GM23248 (cell line): ENCODE data around the gene TMEM163. TPM values are rescaled to one million over a fixed set of nuclear protein-coding genes. Genes with fewer than 3 reads are reported as not detected.

Experiments
- DNase-seq: peaks from one replicate; pipeline ENCODE4 v3.0.0-alpha.2; 2015
- H2AFZ ChIP-seq: fragments of 200-600 bp; sonication (generic); 2 replicates; pipeline ENCODE4 v1.6.1; 2016; ENCODE audit warnings: antibody characterized with exemption
- H3F3A ChIP-seq: fragments of 200-600 bp; sonication (generic); 2 replicates; pipeline ENCODE4 v1.6.1; 2016; ENCODE audit warnings: mild to moderate bottlenecking, antibody characterized with exemption, mixed run types; ENCODE audit not compliant: insufficient read depth
- H3K27ac ChIP-seq: fragments of 200-600 bp; sonication (generic); 2 replicates; pipeline ENCODE4 v1.5.1; 2016; ENCODE audit warnings: mild to moderate bottlenecking
- H3K27me3 ChIP-seq: fragments of 200-600 bp; sonication (generic); replicated peaks from 2 replicates; pipeline ENCODE4 v1.6.1; 2016; ENCODE audit warnings: mild to moderate bottlenecking; ENCODE audit not compliant: insufficient read depth
- H3K36me3 ChIP-seq: fragments of 200-600 bp; sonication (generic); 2 replicates; pipeline ENCODE4 v1.6.1; 2016; ENCODE audit warnings: low read depth, mild to moderate bottlenecking
- H3K4me1 ChIP-seq: fragments of 200-600 bp; sonication (generic); 2 replicates; pipeline ENCODE4 v1.6.1; 2016; ENCODE audit warnings: mild to moderate bottlenecking; ENCODE audit not compliant: insufficient read depth
- H3K4me2 ChIP-seq: fragments of 200-600 bp; sonication (generic); one replicate; pipeline ENCODE4 v1.6.1; 2016; ENCODE audit warnings: mild to moderate bottlenecking; ENCODE audit not compliant: unreplicated experiment
- H3K4me3 ChIP-seq: fragments of 200-600 bp; sonication (generic); 2 replicates; pipeline ENCODE4 v1.5.1; 2016; ENCODE audit warnings: mild to moderate bottlenecking
- H3K79me2 ChIP-seq: fragments of 200-600 bp; sonication (generic); 2 replicates; pipeline ENCODE4 v1.6.1; 2016; ENCODE audit warnings: mild to moderate bottlenecking; ENCODE audit not compliant: insufficient read depth
- H3K9ac ChIP-seq: fragments of 200-600 bp; sonication (generic); 2 replicates; pipeline ENCODE4 v1.6.1; 2016; ENCODE audit warnings: mild to moderate bottlenecking
- H3K9me2 ChIP-seq: fragments of 200-600 bp; sonication (generic); 2 replicates; pipeline ENCODE4 v1.6.1; 2016; ENCODE audit warnings: mixed run types, mild to moderate bottlenecking, moderate library complexity; ENCODE audit not compliant: insufficient read depth
- H3K9me3 ChIP-seq: fragments of 200-600 bp; sonication (generic); one replicate; pipeline ENCODE4 v1.6.1; 2017; ENCODE audit warnings: low read depth
- H4K20me1 ChIP-seq: fragments of 200-600 bp; sonication (generic); 2 replicates; pipeline ENCODE4 v1.6.0; 2016; ENCODE audit not compliant: insufficient read depth
- EZH2 ChIP-seq: fragments of 200-600 bp; sonication (generic); IDR thresholded peaks from 2 replicates; pipeline ENCODE4 v1.6.1; 2018; ENCODE audit warnings: antibody characterized with exemption, mild to moderate bottlenecking; ENCODE audit not compliant: insufficient read depth, poor library complexity, severe bottlenecking
- EZH2phosphoT487 ChIP-seq: fragments of 200-600 bp; sonication (generic); IDR thresholded peaks from 2 replicates; pipeline ENCODE4 v1.6.1; 2018; ENCODE audit warnings: antibody characterized with exemption, moderate library complexity, mild to moderate bottlenecking, low read depth; ENCODE audit not compliant: insufficient read depth
- WGBS, 2 experiments: methylation state at CpG; one replicate each; pipeline ENCODE4 v1.1.6; 2015 to 2017; ENCODE audit warnings: low lambda C conversion rate in 2 of 2, low coverage in 1 of 2; ENCODE audit errors: missing lambda C conversion rate in 2 of 2; 5-methylcytosine and 5-hydroxymethylcytosine counted together
- in situ Hi-C: fragments of 300-500 bp; cut with MboI; formaldehyde crosslinking; loops from 2 replicates; pipeline ENCODE4 v1.15.0; 2020
- polyA plus RNA-seq: library from polyadenylated mRNA; unstranded; fragments of >200 nt; fragmentation: Nextera tagmentation; extraction: Ambion mirVana; gene quantifications from 2 replicates; pipeline ENCODE4 v1.2.1, GENCODE V29; 2016
- total RNA-seq: library from RNA; depleted of rRNA; stranded (reverse); fragments of >200 nt; shearing (Covaris generic); gene quantifications from 2 replicates; pipeline ENCODE4 v1.2.3, GENCODE V29; 2014

The TMEM163 gene
- total and polyA plus RNA-seq, 2 experiments from 2014 or later, result not detected

- TF ChIP-seq EZH2phosphoT487 (no peak), EZH2 (no peak)
- Histone ChIP-seq H3K9me2 (no peaks in the 10 kb centered on the region), H3K4me3 (no peak overlapping the region), H3F3A (peaks cover 39% of the 10 kb centered on the region), H3K27me3 (no peaks in the 10 kb centered on the region), H3K79me2 (no peaks in the 10 kb centered on the region), H3K9me3 (no peaks in the 10 kb centered on the region), H3K9ac (no peak overlapping the region), H3K4me1 (peaks cover 46% of the 10 kb centered on the region), H3K4me2 (no peak overlapping the region), H2AFZ (no peak overlapping the region), H3K27ac (no peak overlapping the region), H4K20me1 (no peaks in the 10 kb centered on the region), H3K36me3 (no peaks in the 10 kb centered on the region)
- peak; percentile 13 for DNase-seq
- 59 to 68% methylated on average over 5 of the region's 5 CpGs for WGBS, 2 experiments
- in situ Hi-C loops, result loop anchor here (5.0 to 25.0 kb wide), 2 partner anchors 294 to 524 kb away; no protein-coding TSS in a partner anchor
Observed at GRCh38 chr2:134410831-134411231, 308.0 kb downstream of the TMEM163 start.

GRCh38 chr2:134410006-134410405, 308.8 kb downstream of the TMEM163 start:
- no peak for DNase-seq
- TF ChIP-seq EZH2 (no peak), EZH2phosphoT487 (no peak)
- in situ Hi-C loops, result loop anchor here (5.0 to 25.0 kb wide), 2 partner anchors 293 to 523 kb away; no protein-coding TSS in a partner anchor

GRCh38 chr2:134408791-134409190, 310.0 kb downstream of the TMEM163 start:
- in situ Hi-C loops, result loop anchor here (25.0 kb wide), 1 partner anchor 521 kb away; no protein-coding TSS in a partner anchor
- H3K4me1 ChIP-seq, result peaks cover 57% of the 10 kb centered on the region

More at GRCh38 chr2:134410006-134410405, 308.8 kb downstream of the TMEM163 start:
- H3K27me3 ChIP-seq, result no peaks in the 10 kb centered on the region
- no peak overlapping the region for H3K4me3 ChIP-seq
- H3K4me2 ChIP-seq, result no peak overlapping the region
- no peaks in the 10 kb centered on the region for H3K9me3 ChIP-seq
- no peaks in the 10 kb centered on the region for H3K9me2 ChIP-seq
- no peaks in the 10 kb centered on the region for H4K20me1 ChIP-seq
- no peak overlapping the region for H2AFZ ChIP-seq
- H3K4me1 ChIP-seq, result peaks cover 54% of the 10 kb centered on the region
- WGBS, 2 experiments, result 98 to 100% methylated on average over 2 of the region's 2 CpGs
- H3K9ac ChIP-seq, result no peak overlapping the region
- no peaks in the 10 kb centered on the region for H3K36me3 ChIP-seq
- no peak overlapping the region for H3K27ac ChIP-seq
- no peaks in the 10 kb centered on the region for H3K79me2 ChIP-seq
- H3F3A ChIP-seq, result peaks cover 47% of the 10 kb centered on the region

GRCh38 chr2:134408386-134408785, 310.4 kb downstream of the TMEM163 start:
- Histone ChIP-seq H3K27ac (peak overlapping the region; percentile 63), H3K9me2 (no peaks in the 10 kb centered on the region), H3K4me1 (peaks cover 55% of the 10 kb centered on the region), H4K20me1 (no peaks in the 10 kb centered on the region), H3F3A (peaks cover 47% of the 10 kb centered on the region), H2AFZ (no peak overlapping the region), H3K9ac (no peak overlapping the region), H3K27me3 (no peaks in the 10 kb centered on the region), H3K4me3 (no peak overlapping the region), H3K36me3 (no peaks in the 10 kb centered on the region), H3K4me2 (no peak overlapping the region), H3K79me2 (no peaks in the 10 kb centered on the region), H3K9me3 (no peaks in the 10 kb centered on the region)
- in situ Hi-C loops, result loop anchor here (25.0 kb wide), 1 partner anchor 521 kb away; no protein-coding TSS in a partner anchor
- TF ChIP-seq EZH2, result no peak
- TF ChIP-seq EZH2phosphoT487, result no peak
- peak; percentile 74 for DNase-seq
- WGBS, 2 experiments, result 29 to 31% methylated on average over 3 of the region's 3 CpGs

More at GRCh38 chr2:134408791-134409190, 310.0 kb downstream of the TMEM163 start:
- DNase-seq, result peak; percentile 73
- Histone ChIP-seq H3K4me2 (no peak overlapping the region), H3F3A (peaks cover 49% of the 10 kb centered on the region), H3K27me3 (no peaks in the 10 kb centered on the region), H4K20me1 (no peaks in the 10 kb centered on the region), H3K27ac (peak overlapping the region; percentile 63), H3K9me3 (no peaks in the 10 kb centered on the region), H3K79me2 (no peaks in the 10 kb centered on the region), H3K9ac (no peak overlapping the region), H3K4me3 (no peak overlapping the region), H3K9me2 (no peaks in the 10 kb centered on the region), H2AFZ (no peak overlapping the region), H3K36me3 (no peaks in the 10 kb centered on the region)
- no peak for TF ChIP-seq EZH2phosphoT487
- TF ChIP-seq EZH2, result no peak
- WGBS, 2 experiments, result 36 to 40% methylated on average over 3 of the region's 3 CpGs
